ENCODE data around the gene RTL1.

Gene RTL1

GRCh38 chr14:100838493-100839314 is 64.8 kb downstream of the RTL1 start:
- ChIA-PET CTCF (no interaction called here), POLR2A (no interaction called here)
- no peak for DNase-seq (ENCODE audit: extremely low spot score)
- no peak for TF ChIP-seq BHLHE40 (IDR thresholded peaks at IDR 0.05; ENCODE audit: borderline replicate concordance)
- TF ChIP-seq ZNF384 (IDR thresholded peaks at IDR 0.05) = no peak

- ChIA-PET CTCF (no interaction called here), POLR2A (no interaction called here)
- DNase-seq (ENCODE audit: extremely low spot score) = no peak
- TF ChIP-seq ELF4 (IDR thresholded peaks at IDR 0.05) = no peak
- TF ChIP-seq CTBP1 (IDR thresholded peaks at IDR 0.05; ENCODE audit: borderline replicate concordance) = no peak
- TF ChIP-seq FOXK2 (IDR thresholded peaks at IDR 0.05) = no peak
- TF ChIP-seq SP1 (IDR thresholded peaks at IDR 0.05) = no peak
- TF ChIP-seq FOXM1 (IDR thresholded peaks at IDR 0.05; ENCODE audit: borderline replicate concordance) = no peak
- no peak for TF ChIP-seq LEF1 (IDR thresholded peaks at IDR 0.05; ENCODE audit: borderline replicate concordance)
Measured at GRCh38 chr14:100837805-100838350, 65.6 kb downstream of the RTL1 start.

GRCh38 chr14:100836941-100837804 is 66.3 kb downstream of the RTL1 start:
- no peak for DNase-seq (ENCODE audit: extremely low spot score)
- POLR2A ChIA-PET = no interaction called here
- CTCF ChIA-PET = no interaction called here
- TF ChIP-seq PKNOX1 (IDR thresholded peaks at IDR 0.05) (no peak), NFRKB (IDR thresholded peaks at IDR 0.05) (no peak), ARNT (IDR thresholded peaks at IDR 0.05) (no peak), SUZ12 (IDR thresholded peaks at IDR 0.05) (no peak), CTBP1 (IDR thresholded peaks at IDR 0.05; ENCODE audit: borderline replicate concordance) (no peak), BHLHE40 (IDR thresholded peaks at IDR 0.05; ENCODE audit: borderline replicate concordance) (no peak), SP1 (IDR thresholded peaks at IDR 0.05) (no peak), HDGF (IDR thresholded peaks at IDR 0.05; ENCODE audit: borderline replicate concordance) (no peak), ELF4 (IDR thresholded peaks at IDR 0.05) (no peak), FOXK2 (IDR thresholded peaks at IDR 0.05) (no peak), L3MBTL2 (conservative IDR thresholded peaks at IDR 0.05) (no peak), FOXA1 (IDR thresholded peaks at IDR 0.05) (no peak), FOXM1 (IDR thresholded peaks at IDR 0.05; ENCODE audit: borderline replicate concordance) (no peak), LEF1 (IDR thresholded peaks at IDR 0.05; ENCODE audit: borderline replicate concordance) (no peak), TARDBP (IDR thresholded peaks at IDR 0.05) (no peak), ZNF384 (IDR thresholded peaks at IDR 0.05) (no peak)

GRCh38 chr14:100836311-100836805 is 67.2 kb downstream of the RTL1 start:
- POLR2A ChIA-PET = no interaction called here
- TF ChIP-seq FOXA1 (IDR thresholded peaks at IDR 0.05) (no peak), FOXM1 (IDR thresholded peaks at IDR 0.05; ENCODE audit: borderline replicate concordance) (no peak), SP1 (IDR thresholded peaks at IDR 0.05) (no peak), L3MBTL2 (conservative IDR thresholded peaks at IDR 0.05) (no peak), TARDBP (IDR thresholded peaks at IDR 0.05) (no peak), ARNT (IDR thresholded peaks at IDR 0.05) (no peak), PKNOX1 (IDR thresholded peaks at IDR 0.05) (no peak), BHLHE40 (IDR thresholded peaks at IDR 0.05; ENCODE audit: borderline replicate concordance) (no peak), NFRKB (IDR thresholded peaks at IDR 0.05) (no peak)
- DNase-seq (ENCODE audit: extremely low spot score) = no peak
- CTCF ChIA-PET = no interaction called here

GRCh38 chr14:100835548-100836310 is 67.8 kb downstream of the RTL1 start:
- TF ChIP-seq L3MBTL2 (conservative IDR thresholded peaks at IDR 0.05) (no peak), SP1 (IDR thresholded peaks at IDR 0.05) (no peak), SUZ12 (IDR thresholded peaks at IDR 0.05) (no peak), TARDBP (IDR thresholded peaks at IDR 0.05) (no peak), LEF1 (IDR thresholded peaks at IDR 0.05; ENCODE audit: borderline replicate concordance) (no peak), CTBP1 (IDR thresholded peaks at IDR 0.05; ENCODE audit: borderline replicate concordance) (no peak), FOXK2 (IDR thresholded peaks at IDR 0.05) (no peak), HDGF (IDR thresholded peaks at IDR 0.05; ENCODE audit: borderline replicate concordance) (no peak)
- DNase-seq (ENCODE audit: extremely low spot score) = no peak
- POLR2A ChIA-PET = no interaction called here
- CTCF ChIA-PET = no interaction called here
